Natural killer cell (primary cell): Measurements from ENCODE around the gene ALOX5. TPM values are rescaled to one million over a fixed set of nuclear protein-coding genes. Genes with fewer than 3 reads are reported as not detected.

Experiments used
- ATAC-seq, 3 donors: fragments of 150-1000 bp in 2 of 3; fragments of 200-7000 bp in 1 of 3; cut with Tn5 transposase; 1 replicate in 1 of 3; 2 replicates in 2 of 3; pipeline ENCODE4 v1.10.0; 2021; ENCODE audit warnings: mild to moderate bottlenecking in 2 of 3, moderate library complexity in 2 of 3
- DNase-seq, 2 donors: peaks; one replicate each; pipeline versions ENCODE4 v3.0.0 to v3.0.0-alpha.2; 2013 to 2021; ENCODE audit warnings: mixed read lengths in 1 of 2
- H3K27ac ChIP-seq: one replicate; pipeline ENCODE4 v1.5.1; 2013; ENCODE audit warnings: mild to moderate bottlenecking, low read length
- H3K27me3 ChIP-seq: one replicate; pipeline ENCODE4 v1.6.1; 2013; ENCODE audit warnings: low read length; ENCODE audit not compliant: control insufficient read depth, insufficient read depth
- H3K36me3 ChIP-seq: one replicate; pipeline ENCODE4 v1.6.1; 2013; ENCODE audit warnings: low read length; ENCODE audit not compliant: control insufficient read depth, insufficient read depth
- H3K4me1 ChIP-seq: one replicate; pipeline ENCODE4 v1.6.1; 2013; ENCODE audit warnings: low read length; ENCODE audit not compliant: control insufficient read depth, insufficient read depth
- H3K4me3 ChIP-seq: one replicate; pipeline ENCODE4 v1.5.1; 2013; ENCODE audit warnings: low read length
- H3K9me3 ChIP-seq: one replicate; pipeline ENCODE4 v1.6.1; 2013; ENCODE audit warnings: low read length; ENCODE audit not compliant: control insufficient read depth, insufficient read depth
- H3K27ac Mint-ChIP-seq, 2 donors: one replicate each; pipeline ENCODE4 v1.8.0; 2022; ENCODE audit warnings: mild to moderate bottlenecking in 2 of 2, mixed read lengths in 2 of 2, moderate library complexity in 1 of 2
- H3K27me3 Mint-ChIP-seq, 2 donors: one replicate each; pipeline ENCODE4 v1.8.0; 2022; ENCODE audit warnings: low read depth in 2 of 2, mixed read lengths in 2 of 2
- H3K36me3 Mint-ChIP-seq: one replicate; pipeline ENCODE4 v1.8.0; 2022; ENCODE audit warnings: mixed read lengths
- H3K4me1 Mint-ChIP-seq, 2 donors: one replicate each; pipeline ENCODE4 v1.8.0; 2022; ENCODE audit warnings: mixed read lengths in 2 of 2
- H3K4me3 Mint-ChIP-seq: one replicate; pipeline ENCODE4 v1.8.0; 2022; ENCODE audit warnings: mild to moderate bottlenecking, moderate library complexity, mixed read lengths
- H3K9me3 Mint-ChIP-seq, 2 donors: one replicate each; pipeline ENCODE4 v1.8.0; 2022; ENCODE audit warnings: mixed read lengths in 2 of 2
- CTCF ChIP-seq: fragments of 200-600 bp; IDR thresholded peaks from one replicate; pipeline ENCODE4 v1.8.0; 2022; ENCODE audit warnings: antibody characterized with exemption
- WGBS: methylation state at CpG from one replicate; pipeline ENCODE4 v1.1.7; 2013; ENCODE audit warnings: missing lambda C conversion rate; ENCODE audit not compliant: insufficient coverage; 5-methylcytosine and 5-hydroxymethylcytosine counted together
- intact Hi-C: fragments of 100-400 bp; cut with micrococcal nuclease; formaldehyde crosslinking; loops from one replicate; pipeline ENCODE4 v1.14.2; 2022
- total RNA-seq, 4 donors: library from RNA; stranded (reverse); fragments of 120-200 nt in 1 of 4; gene quantifications; one replicate each; pipeline versions ENCODE4 v1.2.3 to v1.2.4, GENCODE V29; 2013 to 2022

ALOX5 gene
- total RNA-seq, 3 donors from 2014 or later (not counting 1 experiment from before 2014, with no cell fraction given), result 8.6 to 93.5 (median 12.4) TPM

- no peak overlapping the region for H3K4me3 ChIP-seq
- Mint-ChIP-seq H3K9me3 (no peaks in the 10 kb centered on the region), H3K27ac (no peak overlapping the region), H3K27me3 (peaks cover 6 to 10% of the 10 kb centered on the region in 2 donors), H3K36me3 (no peaks in the 10 kb centered on the region), H3K4me3 (no peak overlapping the region), H3K4me1 (no peaks in the 10 kb centered on the region)
- no peak overlapping the region for H3K27ac ChIP-seq
- no peaks in the 10 kb centered on the region for H3K36me3 ChIP-seq
- intact Hi-C loops, result no loop called here
- no peaks in the 10 kb centered on the region for H3K27me3 ChIP-seq
- DNase-seq (no peak), ATAC-seq (no peak)
- peaks cover under 1% of the 10 kb centered on the region for H3K4me1 ChIP-seq
- 83% methylated on average over 15 of the region's 16 CpGs for WGBS
- no peaks in the 10 kb centered on the region for H3K9me3 ChIP-seq
- no peak for TF ChIP-seq CTCF
These were observed 54.0 kb downstream of the ALOX5 start for GRCh38 chr10:45427970-45428366.

- H3K36me3 ChIP-seq, result no peaks in the 10 kb centered on the region
- H3K27ac Mint-ChIP-seq, result no peak overlapping the region
- intact Hi-C loops, result no loop called here
These were observed 54.8 kb downstream of the ALOX5 start for GRCh38 chr10:45428611-45429510.

GRCh38 chr10:45429790-45430189 is 55.8 kb downstream of the ALOX5 start:
- 77% methylated on average over 2 of the region's 2 CpGs for WGBS
- intact Hi-C loops, result no loop called here
- no peak overlapping the region for H3K4me3 Mint-ChIP-seq
- no peak for TF ChIP-seq CTCF
- no peaks in the 10 kb centered on the region for H3K36me3 Mint-ChIP-seq
- peaks cover 8 to 10% of the 10 kb centered on the region in 2 donors for H3K27me3 Mint-ChIP-seq
- Histone ChIP-seq H3K4me1 (no peaks in the 10 kb centered on the region), H3K4me3 (no peak overlapping the region), H3K27ac (no peak overlapping the region), H3K9me3 (no peaks in the 10 kb centered on the region), H3K36me3 (no peaks in the 10 kb centered on the region), H3K27me3 (no peaks in the 10 kb centered on the region)
- no peaks in the 10 kb centered on the region for H3K9me3 Mint-ChIP-seq
- H3K4me1 Mint-ChIP-seq, result no peaks in the 10 kb centered on the region
- ATAC-seq (no peak), DNase-seq (no peak)
- H3K27ac Mint-ChIP-seq, result no peak overlapping the region

More at GRCh38 chr10:45428611-45429510, 54.8 kb downstream of the ALOX5 start:
- no peak overlapping the region for H3K27ac ChIP-seq
- Mint-ChIP-seq H3K4me1 (no peaks in the 10 kb centered on the region), H3K9me3 (no peaks in the 10 kb centered on the region), H3K27me3 (peaks cover 8 to 10% of the 10 kb centered on the region in 2 donors), H3K36me3 (no peaks in the 10 kb centered on the region), H3K4me3 (no peak overlapping the region)
- no peaks in the 10 kb centered on the region for H3K4me1 ChIP-seq
- DNase-seq, result no peak
- H3K27me3 ChIP-seq, result no peaks in the 10 kb centered on the region
- no peak for TF ChIP-seq CTCF
- H3K9me3 ChIP-seq, result no peaks in the 10 kb centered on the region
- WGBS, result 92% methylated on average over 10 of the region's 10 CpGs
- H3K4me3 ChIP-seq, result no peak overlapping the region
- ATAC-seq, result no peak
